RWPE1 (cell line): Measurements from ENCODE around the gene MCM5.
A peak's percentile ranks its signal among the peaks of the same experiment; 100 is the strongest.

Experiments used
- CTCF ChIA-PET: fragments of 350-600 bp; sonication (Branson Sonifier 250); formaldehyde crosslinking; extraction: SDS; loops from one replicate; lab custom pipeline; 2021; lab: Yijun Ruan, JAX
- POLR2A ChIA-PET: fragments of 400-600 bp; formaldehyde crosslinking; extraction: SDS; loops from one replicate; lab custom pipeline; 2020; ENCODE audit warnings: antibody characterized with exemption; ENCODE audit not compliant: low non-redundant PET; lab: Yijun Ruan, JAX
- DNase-seq: peaks from one replicate; pipeline ENCODE4 v3.0.0; 2012; ENCODE audit warnings: low spot score
- H3K27ac ChIP-seq: fragments of 450-650 bp; 2 replicates; pipeline ENCODE4 v1.5.1; 2017
- TF ChIP-seq, protein P1 (sequence below): fragments of 450-650 bp; conservative IDR thresholded peaks from 2 replicates; pipeline ENCODE4 v1.5.1; 2017; ENCODE audit warnings: low read depth, mild to moderate bottlenecking

The MCM5 gene

DNA sequence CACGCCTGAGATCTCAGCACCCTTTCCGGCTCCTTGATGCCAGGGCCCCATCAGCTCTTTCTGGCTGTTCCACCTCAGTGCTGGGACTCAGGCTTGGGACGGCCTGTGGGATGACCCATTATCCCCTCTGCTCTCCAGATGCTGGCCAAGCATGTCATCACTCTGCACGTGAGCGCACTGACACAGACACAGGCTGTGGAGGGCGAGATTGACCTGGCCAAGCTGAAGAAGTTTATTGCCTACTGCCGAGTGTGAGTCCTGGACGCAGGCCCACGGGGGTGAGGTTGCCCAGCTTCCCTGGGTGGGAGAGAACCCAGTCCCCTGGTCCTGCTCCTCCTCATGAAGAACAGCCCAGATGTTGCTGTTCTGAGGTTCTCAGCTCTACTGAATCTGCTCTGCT lies 17.7 kb downstream of the MCM5 start:
- H3K27ac ChIP-seq: peak overlapping the region; percentile 53
- ChIA-PET CTCF (no interaction called here), POLR2A (no interaction called here)
- TF ChIP-seq, protein P1, sequence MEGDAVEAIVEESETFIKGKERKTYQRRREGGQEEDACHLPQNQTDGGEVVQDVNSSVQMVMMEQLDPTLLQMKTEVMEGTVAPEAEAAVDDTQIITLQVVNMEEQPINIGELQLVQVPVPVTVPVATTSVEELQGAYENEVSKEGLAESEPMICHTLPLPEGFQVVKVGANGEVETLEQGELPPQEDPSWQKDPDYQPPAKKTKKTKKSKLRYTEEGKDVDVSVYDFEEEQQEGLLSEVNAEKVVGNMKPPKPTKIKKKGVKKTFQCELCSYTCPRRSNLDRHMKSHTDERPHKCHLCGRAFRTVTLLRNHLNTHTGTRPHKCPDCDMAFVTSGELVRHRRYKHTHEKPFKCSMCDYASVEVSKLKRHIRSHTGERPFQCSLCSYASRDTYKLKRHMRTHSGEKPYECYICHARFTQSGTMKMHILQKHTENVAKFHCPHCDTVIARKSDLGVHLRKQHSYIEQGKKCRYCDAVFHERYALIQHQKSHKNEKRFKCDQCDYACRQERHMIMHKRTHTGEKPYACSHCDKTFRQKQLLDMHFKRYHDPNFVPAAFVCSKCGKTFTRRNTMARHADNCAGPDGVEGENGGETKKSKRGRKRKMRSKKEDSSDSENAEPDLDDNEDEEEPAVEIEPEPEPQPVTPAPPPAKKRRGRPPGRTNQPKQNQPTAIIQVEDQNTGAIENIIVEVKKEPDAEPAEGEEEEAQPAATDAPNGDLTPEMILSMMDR: no peak
- no peak for DNase-seq

DNA sequence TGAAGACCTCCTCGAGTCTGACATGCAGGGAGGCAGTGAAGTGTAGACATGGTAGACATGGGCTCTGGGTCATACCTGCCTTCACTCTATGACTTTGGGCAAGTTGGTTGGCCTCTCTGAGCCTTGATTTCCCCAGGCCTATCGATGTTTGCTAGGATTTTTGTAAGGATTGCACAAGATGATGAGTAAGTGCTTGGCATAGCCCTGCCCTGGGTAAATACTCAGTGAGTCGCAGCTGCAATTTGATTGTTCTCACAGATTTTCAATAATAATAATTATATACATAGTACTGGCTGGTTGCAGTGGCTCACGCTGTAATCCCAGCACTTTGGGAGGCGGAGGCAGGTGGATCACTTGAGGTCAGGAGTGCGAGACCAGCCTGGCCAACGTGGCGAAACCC lies 18.1 kb downstream of the MCM5 start:
- peak overlapping the region; percentile 53 for H3K27ac ChIP-seq
- TF ChIP-seq, protein P1: no peak
- DNase-seq: peak; percentile 34
- POLR2A ChIA-PET: no interaction called here
- CTCF ChIA-PET: no interaction called here

DNA sequence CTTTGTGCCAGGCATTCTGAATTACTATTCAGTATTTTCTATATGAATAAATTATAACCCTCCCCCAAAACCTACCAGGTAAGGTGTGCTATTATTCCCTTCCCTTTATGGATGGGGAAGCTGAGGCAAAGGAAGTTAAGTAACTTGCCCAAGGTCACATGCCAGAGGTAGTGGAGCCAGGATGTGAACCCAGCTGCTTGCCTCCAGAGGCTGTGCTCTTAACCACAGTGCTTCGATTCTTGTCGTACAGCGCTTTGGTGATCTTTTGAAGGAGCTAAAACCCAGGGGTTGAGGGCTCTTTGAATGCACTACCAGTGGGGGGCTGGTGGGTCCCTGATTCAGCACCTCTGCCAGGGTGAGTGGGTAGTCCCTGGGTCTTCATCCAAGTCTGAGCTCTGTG lies 18.8 kb downstream of the MCM5 start:
- ChIA-PET CTCF (no interaction called here), POLR2A (no interaction called here)
- no peak for DNase-seq
- H3K27ac ChIP-seq: peak overlapping the region; percentile 24; the same call in 1 of the 2 replicates
- TF ChIP-seq, protein P1: no peak

DNA sequence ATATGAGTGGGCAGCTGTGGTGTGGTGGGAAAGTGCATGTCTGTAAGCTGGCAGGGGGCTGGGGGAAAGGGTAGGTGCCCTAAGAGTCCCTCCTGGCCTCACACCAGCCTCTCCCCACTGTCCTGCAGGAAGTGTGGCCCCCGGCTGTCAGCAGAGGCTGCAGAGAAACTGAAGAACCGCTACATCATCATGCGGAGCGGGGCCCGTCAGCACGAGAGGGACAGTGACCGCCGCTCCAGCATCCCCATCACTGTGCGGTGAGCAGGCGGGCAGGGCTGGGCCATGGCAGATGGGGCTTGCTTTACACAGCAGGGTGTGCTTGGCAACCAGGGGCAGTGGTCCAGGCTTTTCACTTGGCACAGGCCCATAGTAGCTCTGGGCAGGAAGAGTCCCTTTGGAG lies 19.8 kb downstream of the MCM5 start:
- H3K27ac ChIP-seq: no peak overlapping the region
- ChIA-PET POLR2A (no interaction called here), CTCF (no interaction called here)
- TF ChIP-seq, protein P1: no peak
- no peak for DNase-seq

DNA sequence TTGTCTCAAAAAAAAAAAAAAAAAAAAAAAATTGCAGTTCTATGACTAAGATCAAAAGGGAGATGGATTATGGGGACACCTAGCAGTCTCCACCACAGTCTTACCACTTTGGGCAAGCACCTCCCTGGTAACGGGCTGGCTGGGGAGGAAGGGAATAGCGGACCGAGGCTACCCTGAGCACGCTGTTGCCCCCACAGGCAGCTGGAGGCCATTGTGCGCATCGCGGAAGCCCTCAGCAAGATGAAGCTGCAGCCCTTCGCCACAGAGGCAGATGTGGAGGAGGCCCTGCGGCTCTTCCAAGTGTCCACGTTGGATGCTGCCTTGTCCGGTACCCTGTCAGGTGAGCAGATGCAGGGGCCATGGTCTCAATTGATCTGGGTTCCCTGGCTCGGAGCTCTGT lies 21.2 kb downstream of the MCM5 start:
- TF ChIP-seq, protein P1: no peak
- ChIA-PET POLR2A (no interaction called here), CTCF (interaction anchor here (0.6 kb wide), 1 partner anchor 24 kb away, joined by 3 read pairs; no protein-coding TSS in a partner anchor)
- no peak overlapping the region for H3K27ac ChIP-seq
- no peak for DNase-seq

DNA sequence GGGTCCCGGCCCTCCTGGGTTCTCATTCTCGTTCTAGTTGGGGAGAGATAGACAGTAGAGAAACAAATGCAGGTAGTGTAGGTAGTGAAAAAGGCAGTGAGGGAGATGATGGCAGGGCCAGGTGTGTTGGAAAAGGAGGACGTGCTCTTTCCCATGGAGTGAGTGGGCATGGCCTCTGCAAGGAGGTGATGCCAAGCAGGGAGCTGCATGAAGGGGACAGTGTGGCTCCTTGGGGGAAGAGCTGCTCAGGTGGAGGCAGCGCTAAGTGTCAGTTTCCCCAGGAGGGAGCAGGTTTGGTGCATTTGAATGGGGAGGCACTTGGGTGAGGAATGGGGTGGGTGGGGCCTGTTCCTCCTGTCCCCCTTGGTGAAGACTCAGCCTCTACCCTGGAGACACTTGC lies 22.2 kb downstream of the MCM5 start:
- ChIA-PET POLR2A (no interaction called here), CTCF (no interaction called here)
- no peak for DNase-seq
- peak overlapping the region; percentile 20 for H3K27ac ChIP-seq
- TF ChIP-seq, protein P1: no peak

DNA sequence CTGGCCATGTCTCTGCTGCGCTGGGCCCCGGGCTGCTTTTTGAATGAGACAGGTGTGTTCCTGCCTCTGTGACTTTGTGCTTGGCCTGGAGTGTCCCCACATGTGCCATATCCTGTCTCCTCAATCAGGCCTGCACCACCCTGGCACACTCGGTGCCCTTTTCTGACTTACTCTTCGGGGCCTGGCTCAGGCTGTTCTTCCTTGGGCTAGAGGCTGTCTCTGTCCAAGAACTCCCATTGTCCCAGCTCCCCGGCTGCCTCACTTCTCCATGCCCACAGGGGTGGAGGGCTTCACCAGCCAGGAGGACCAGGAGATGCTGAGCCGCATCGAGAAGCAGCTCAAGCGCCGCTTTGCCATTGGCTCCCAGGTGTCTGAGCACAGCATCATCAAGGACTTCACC lies 23.0 kb downstream of the MCM5 start:
- TF ChIP-seq, protein P1: no peak
- ChIA-PET POLR2A (no interaction called here), CTCF (no interaction called here)
- H3K27ac ChIP-seq: peak overlapping the region; percentile 20
- DNase-seq: no peak
